RWPE2 (cell line): ENCODE measurements around the gene SLC22A2.

Experiments used
- ATAC-seq: fragments of 200-7000 bp; cut with Tn5 transposase; 3 replicates; pipeline ENCODE4 v1.9.1; 2021; ENCODE audit warnings: low read depth
- DNase-seq: peaks from one replicate; pipeline ENCODE4 v3.0.0-alpha.2; 2020; ENCODE audit warnings: low spot score
- H3K27ac ChIP-seq: fragments of 450-650 bp; 2 replicates; pipeline ENCODE4 v1.5.1; 2017; ENCODE audit warnings: mild to moderate bottlenecking; ENCODE audit not compliant: poor library complexity, severe bottlenecking
- H3K27me3 ChIP-seq: fragments of 250-450 bp; sonication (Bioruptor Pico); 2 replicates; pipeline ENCODE4 v1.5.1; 2021; ENCODE audit warnings: mild to moderate bottlenecking, moderate library complexity; ENCODE audit not compliant: insufficient read depth, poor library complexity, severe bottlenecking
- H3K36me3 ChIP-seq: fragments of 250-450 bp; sonication (Bioruptor Pico); 2 replicates; pipeline ENCODE4 v1.5.1; 2020; ENCODE audit warnings: low read depth, mild to moderate bottlenecking, moderate library complexity
- H3K4me1 ChIP-seq: fragments of 250-450 bp; sonication (Bioruptor Pico); 2 replicates; pipeline ENCODE4 v1.5.1; 2021; ENCODE audit warnings: mild to moderate bottlenecking, moderate library complexity; ENCODE audit not compliant: insufficient read depth, poor library complexity, severe bottlenecking
- H3K4me3 ChIP-seq: fragments of 250-450 bp; sonication (Bioruptor Pico); 2 replicates; pipeline ENCODE4 v1.5.1; 2021; ENCODE audit warnings: mild to moderate bottlenecking, moderate library complexity; ENCODE audit not compliant: severe bottlenecking
- H3K9me3 ChIP-seq: fragments of 250-450 bp; sonication (Bioruptor Pico); 2 replicates; pipeline ENCODE4 v1.5.1; 2021; ENCODE audit warnings: mild to moderate bottlenecking, moderate library complexity; ENCODE audit not compliant: severe bottlenecking
- CTCF ChIP-seq: fragments of 450-650 bp; IDR thresholded peaks from one replicate; pipeline ENCODE4 v1.5.1; 2017; ENCODE audit warnings: mild to moderate bottlenecking, moderate library complexity; ENCODE audit not compliant: poor library complexity, severe bottlenecking

The SLC22A2 gene

GRCh38 chr6:160172704-160173103 is 85.9 kb downstream of the SLC22A2 start:
- Histone ChIP-seq H3K4me3 (no peak overlapping the region), H3K27me3 (no peaks in the 10 kb centered on the region), H3K36me3 (no peaks in the 10 kb centered on the region), H3K9me3 (no peaks in the 10 kb centered on the region), H3K4me1 (no peaks in the 10 kb centered on the region), H3K27ac (no peak overlapping the region)
- no peak for ATAC-seq
- no peak for DNase-seq
- no peak for TF ChIP-seq CTCF

GRCh38 chr6:160170018-160170680 is 88.5 kb downstream of the SLC22A2 start:
- ATAC-seq (no peak), DNase-seq (no peak)
- Histone ChIP-seq H3K4me1 (no peaks in the 10 kb centered on the region), H3K27me3 (no peaks in the 10 kb centered on the region), H3K27ac (no peak overlapping the region), H3K36me3 (no peaks in the 10 kb centered on the region), H3K4me3 (no peak overlapping the region), H3K9me3 (no peaks in the 10 kb centered on the region)
- no peak for TF ChIP-seq CTCF

GRCh38 chr6:160167604-160168399 is 90.8 kb downstream of the SLC22A2 start:
- DNase-seq (no peak), ATAC-seq (no peak)
- Histone ChIP-seq H3K4me1 (no peaks in the 10 kb centered on the region), H3K4me3 (no peak overlapping the region), H3K36me3 (no peaks in the 10 kb centered on the region), H3K27ac (no peak overlapping the region), H3K27me3 (no peaks in the 10 kb centered on the region), H3K9me3 (no peaks in the 10 kb centered on the region)
- no peak for TF ChIP-seq CTCF
